NCI-H446 treated with DMSO at 0.1 percent for 48 hours (cell line): ENCODE measurements around the gene RHEBL1.

Experiments
- DNase-seq: peaks from one replicate; lab custom pipeline; 2025; lab: John Stamatoyannopoulos, UW

The RHEBL1 gene

GRCh38 chr12:49054524-49054923 is 15.3 kb downstream of the RHEBL1 start:
- DNase-seq = no peak

GRCh38 chr12:49054096-49054495 is 15.7 kb downstream of the RHEBL1 start:
- DNase-seq = no peak

- no peak for DNase-seq
These were observed 17.1 kb downstream of the RHEBL1 start for GRCh38 chr12:49052451-49053208.

- no peak for DNase-seq
These were observed 17.9 kb downstream of the RHEBL1 start for GRCh38 chr12:49051777-49052438.

GRCh38 chr12:49051373-49051764 is 18.4 kb downstream of the RHEBL1 start:
- DNase-seq = no peak

- DNase-seq = no peak
These were observed 19.0 kb downstream of the RHEBL1 start for GRCh38 chr12:49050507-49051372.

GRCh38 chr12:49049566-49050224 is 20.1 kb downstream of the RHEBL1 start:
- DNase-seq = no peak

- no peak for DNase-seq
These were observed 20.8 kb downstream of the RHEBL1 start for GRCh38 chr12:49048953-49049352.

GRCh38 chr12:49046129-49046895 is 23.5 kb downstream of the RHEBL1 start:
- no peak for DNase-seq

- no peak for DNase-seq
These were observed 25.1 kb downstream of the RHEBL1 start for GRCh38 chr12:49044660-49045059.

GRCh38 chr12:49043856-49044258 is 25.9 kb downstream of the RHEBL1 start:
- no peak for DNase-seq

- DNase-seq = no peak
These were observed 26.5 kb downstream of the RHEBL1 start for GRCh38 chr12:49043241-49043640.

GRCh38 chr12:49041881-49042484 is 27.8 kb downstream of the RHEBL1 start:
- no peak for DNase-seq

GRCh38 chr12:49041036-49041880 is 28.5 kb downstream of the RHEBL1 start:
- DNase-seq = no peak

GRCh38 chr12:49040364-49040855 is 29.4 kb downstream of the RHEBL1 start:
- DNase-seq = no peak

GRCh38 chr12:49039421-49040363 is 30.1 kb downstream of the RHEBL1 start:
- no peak for DNase-seq

GRCh38 chr12:49038291-49038955 is 31.4 kb downstream of the RHEBL1 start:
- no peak for DNase-seq

- DNase-seq = no peak
These were observed 31.9 kb downstream of the RHEBL1 start for GRCh38 chr12:49037947-49038237.
